Measurements from ENCODE around the gene KLRF1. TPM values are rescaled to one million over a fixed set of nuclear protein-coding genes. Genes with fewer than 3 reads are reported as not detected.
A peak's percentile ranks its signal among the peaks of the same experiment; 100 is the strongest.

KLRF1 gene
- total and polyA plus RNA-seq, 2 experiments from 2014 or later: 0.50 TPM; not detected in 1

DNA sequence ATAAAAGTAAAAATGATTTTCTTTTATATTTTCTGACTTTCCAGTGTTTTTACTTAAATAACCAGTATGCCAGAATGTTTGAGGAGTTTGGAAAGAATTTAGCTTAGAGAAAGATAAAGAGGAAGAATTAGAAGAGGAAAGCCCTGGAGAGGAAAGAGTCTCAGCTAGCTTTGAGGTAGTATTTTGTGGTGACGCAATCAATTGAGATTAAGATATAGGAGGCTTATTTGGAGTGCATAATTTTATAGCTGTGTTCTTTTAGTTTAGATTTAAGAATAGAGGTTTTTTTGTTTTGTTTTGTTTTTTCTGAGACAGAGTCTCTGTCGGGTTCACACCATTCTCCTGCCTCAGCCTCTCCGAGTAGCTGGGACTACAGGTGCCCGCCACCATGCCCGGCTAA is 23.8 kb downstream of the KLRF1 start (continued):
- TF ChIP-seq, protein P1, sequence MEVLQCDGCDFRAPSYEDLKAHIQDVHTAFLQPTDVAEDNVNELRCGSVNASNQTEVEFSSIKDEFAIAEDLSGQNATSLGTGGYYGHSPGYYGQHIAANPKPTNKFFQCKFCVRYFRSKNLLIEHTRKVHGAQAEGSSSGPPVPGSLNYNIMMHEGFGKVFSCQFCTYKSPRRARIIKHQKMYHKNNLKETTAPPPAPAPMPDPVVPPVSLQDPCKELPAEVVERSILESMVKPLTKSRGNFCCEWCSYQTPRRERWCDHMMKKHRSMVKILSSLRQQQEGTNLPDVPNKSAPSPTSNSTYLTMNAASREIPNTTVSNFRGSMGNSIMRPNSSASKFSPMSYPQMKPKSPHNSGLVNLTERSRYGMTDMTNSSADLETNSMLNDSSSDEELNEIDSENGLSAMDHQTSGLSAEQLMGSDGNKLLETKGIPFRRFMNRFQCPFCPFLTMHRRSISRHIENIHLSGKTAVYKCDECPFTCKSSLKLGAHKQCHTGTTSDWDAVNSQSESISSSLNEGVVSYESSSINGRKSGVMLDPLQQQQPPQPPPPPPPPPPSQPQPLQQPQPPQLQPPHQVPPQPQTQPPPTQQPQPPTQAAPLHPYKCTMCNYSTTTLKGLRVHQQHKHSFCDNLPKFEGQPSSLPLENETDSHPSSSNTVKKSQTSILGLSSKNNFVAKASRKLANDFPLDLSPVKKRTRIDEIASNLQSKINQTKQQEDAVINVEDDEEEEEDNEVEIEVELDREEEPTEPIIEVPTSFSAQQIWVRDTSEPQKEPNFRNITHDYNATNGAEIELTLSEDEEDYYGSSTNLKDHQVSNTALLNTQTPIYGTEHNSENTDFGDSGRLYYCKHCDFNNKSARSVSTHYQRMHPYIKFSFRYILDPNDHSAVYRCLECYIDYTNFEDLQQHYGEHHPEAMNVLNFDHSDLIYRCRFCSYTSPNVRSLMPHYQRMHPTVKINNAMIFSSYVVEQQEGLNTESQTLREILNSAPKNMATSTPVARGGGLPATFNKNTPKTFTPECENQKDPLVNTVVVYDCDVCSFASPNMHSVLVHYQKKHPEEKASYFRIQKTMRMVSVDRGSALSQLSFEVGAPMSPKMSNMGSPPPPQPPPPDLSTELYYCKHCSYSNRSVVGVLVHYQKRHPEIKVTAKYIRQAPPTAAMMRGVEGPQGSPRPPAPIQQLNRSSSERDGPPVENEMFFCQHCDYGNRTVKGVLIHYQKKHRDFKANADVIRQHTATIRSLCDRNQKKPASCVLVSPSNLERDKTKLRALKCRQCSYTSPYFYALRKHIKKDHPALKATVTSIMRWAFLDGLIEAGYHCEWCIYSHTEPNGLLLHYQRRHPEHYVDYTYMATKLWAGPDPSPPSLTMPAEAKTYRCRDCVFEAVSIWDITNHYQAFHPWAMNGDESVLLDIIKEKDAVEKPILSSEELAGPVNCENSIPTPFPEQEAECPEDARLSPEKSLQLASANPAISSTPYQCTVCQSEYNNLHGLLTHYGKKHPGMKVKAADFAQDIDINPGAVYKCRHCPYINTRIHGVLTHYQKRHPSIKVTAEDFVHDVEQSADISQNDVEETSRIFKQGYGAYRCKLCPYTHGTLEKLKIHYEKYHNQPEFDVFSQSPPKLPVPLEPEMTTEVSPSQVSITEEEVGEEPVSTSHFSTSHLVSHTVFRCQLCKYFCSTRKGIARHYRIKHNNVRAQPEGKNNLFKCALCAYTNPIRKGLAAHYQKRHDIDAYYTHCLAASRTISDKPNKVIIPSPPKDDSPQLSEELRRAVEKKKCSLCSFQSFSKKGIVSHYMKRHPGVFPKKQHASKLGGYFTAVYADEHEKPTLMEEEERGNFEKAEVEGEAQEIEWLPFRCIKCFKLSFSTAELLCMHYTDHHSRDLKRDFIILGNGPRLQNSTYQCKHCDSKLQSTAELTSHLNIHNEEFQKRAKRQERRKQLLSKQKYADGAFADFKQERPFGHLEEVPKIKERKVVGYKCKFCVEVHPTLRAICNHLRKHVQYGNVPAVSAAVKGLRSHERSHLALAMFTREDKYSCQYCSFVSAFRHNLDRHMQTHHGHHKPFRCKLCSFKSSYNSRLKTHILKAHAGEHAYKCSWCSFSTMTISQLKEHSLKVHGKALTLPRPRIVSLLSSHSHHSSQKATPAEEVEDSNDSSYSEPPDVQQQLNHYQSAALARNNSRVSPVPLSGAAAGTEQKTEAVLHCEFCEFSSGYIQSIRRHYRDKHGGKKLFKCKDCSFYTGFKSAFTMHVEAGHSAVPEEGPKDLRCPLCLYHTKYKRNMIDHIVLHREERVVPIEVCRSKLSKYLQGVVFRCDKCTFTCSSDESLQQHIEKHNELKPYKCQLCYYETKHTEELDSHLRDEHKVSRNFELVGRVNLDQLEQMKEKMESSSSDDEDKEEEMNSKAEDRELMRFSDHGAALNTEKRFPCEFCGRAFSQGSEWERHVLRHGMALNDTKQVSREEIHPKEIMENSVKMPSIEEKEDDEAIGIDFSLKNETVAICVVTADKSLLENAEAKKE (CRISPR knock-in tag; IDR thresholded peaks at IDR 0.05): no peak
- TF ChIP-seq CREB1 (CRISPR knock-in tag; IDR thresholded peaks at IDR 0.05; ENCODE audit: low read depth): no peak
- TF ChIP-seq, protein P2, sequence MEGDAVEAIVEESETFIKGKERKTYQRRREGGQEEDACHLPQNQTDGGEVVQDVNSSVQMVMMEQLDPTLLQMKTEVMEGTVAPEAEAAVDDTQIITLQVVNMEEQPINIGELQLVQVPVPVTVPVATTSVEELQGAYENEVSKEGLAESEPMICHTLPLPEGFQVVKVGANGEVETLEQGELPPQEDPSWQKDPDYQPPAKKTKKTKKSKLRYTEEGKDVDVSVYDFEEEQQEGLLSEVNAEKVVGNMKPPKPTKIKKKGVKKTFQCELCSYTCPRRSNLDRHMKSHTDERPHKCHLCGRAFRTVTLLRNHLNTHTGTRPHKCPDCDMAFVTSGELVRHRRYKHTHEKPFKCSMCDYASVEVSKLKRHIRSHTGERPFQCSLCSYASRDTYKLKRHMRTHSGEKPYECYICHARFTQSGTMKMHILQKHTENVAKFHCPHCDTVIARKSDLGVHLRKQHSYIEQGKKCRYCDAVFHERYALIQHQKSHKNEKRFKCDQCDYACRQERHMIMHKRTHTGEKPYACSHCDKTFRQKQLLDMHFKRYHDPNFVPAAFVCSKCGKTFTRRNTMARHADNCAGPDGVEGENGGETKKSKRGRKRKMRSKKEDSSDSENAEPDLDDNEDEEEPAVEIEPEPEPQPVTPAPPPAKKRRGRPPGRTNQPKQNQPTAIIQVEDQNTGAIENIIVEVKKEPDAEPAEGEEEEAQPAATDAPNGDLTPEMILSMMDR (conservative IDR thresholded peaks at IDR 0.05; ENCODE audit: low read depth in 2 of 2): no peak

DNA sequence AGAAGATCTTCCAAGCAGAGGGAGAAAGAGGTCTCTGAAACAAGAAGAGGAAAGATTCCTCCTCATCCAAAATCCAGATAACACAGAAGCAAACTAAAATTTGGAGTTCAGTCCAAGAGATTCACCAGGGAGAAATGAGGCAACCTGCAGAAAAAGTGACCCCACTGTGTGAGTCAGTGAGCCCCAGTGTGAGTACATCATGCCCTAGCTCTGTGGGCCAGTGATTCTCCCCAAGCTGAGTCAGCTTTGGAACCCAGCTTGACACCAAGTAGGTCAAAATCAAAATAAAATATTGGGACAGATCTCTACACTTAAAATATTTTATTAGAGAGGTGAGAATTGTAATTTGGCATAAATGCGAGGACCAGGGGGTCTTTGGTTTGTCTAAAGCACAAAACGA is 24.6 kb downstream of the KLRF1 start:
- TF ChIP-seq CREB1 (CRISPR knock-in tag; IDR thresholded peaks at IDR 0.05; ENCODE audit: low read depth): no peak
- no peak for TF ChIP-seq POLR2AphosphoS5 (IDR thresholded peaks at IDR 0.05; ENCODE audit: low read depth)
- TF ChIP-seq, protein P3, sequence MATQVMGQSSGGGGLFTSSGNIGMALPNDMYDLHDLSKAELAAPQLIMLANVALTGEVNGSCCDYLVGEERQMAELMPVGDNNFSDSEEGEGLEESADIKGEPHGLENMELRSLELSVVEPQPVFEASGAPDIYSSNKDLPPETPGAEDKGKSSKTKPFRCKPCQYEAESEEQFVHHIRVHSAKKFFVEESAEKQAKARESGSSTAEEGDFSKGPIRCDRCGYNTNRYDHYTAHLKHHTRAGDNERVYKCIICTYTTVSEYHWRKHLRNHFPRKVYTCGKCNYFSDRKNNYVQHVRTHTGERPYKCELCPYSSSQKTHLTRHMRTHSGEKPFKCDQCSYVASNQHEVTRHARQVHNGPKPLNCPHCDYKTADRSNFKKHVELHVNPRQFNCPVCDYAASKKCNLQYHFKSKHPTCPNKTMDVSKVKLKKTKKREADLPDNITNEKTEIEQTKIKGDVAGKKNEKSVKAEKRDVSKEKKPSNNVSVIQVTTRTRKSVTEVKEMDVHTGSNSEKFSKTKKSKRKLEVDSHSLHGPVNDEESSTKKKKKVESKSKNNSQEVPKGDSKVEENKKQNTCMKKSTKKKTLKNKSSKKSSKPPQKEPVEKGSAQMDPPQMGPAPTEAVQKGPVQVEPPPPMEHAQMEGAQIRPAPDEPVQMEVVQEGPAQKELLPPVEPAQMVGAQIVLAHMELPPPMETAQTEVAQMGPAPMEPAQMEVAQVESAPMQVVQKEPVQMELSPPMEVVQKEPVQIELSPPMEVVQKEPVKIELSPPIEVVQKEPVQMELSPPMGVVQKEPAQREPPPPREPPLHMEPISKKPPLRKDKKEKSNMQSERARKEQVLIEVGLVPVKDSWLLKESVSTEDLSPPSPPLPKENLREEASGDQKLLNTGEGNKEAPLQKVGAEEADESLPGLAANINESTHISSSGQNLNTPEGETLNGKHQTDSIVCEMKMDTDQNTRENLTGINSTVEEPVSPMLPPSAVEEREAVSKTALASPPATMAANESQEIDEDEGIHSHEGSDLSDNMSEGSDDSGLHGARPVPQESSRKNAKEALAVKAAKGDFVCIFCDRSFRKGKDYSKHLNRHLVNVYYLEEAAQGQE (IDR thresholded peaks at IDR 0.05; ENCODE audit: unreplicated experiment): no peak
- H3K27me3 Mint-ChIP-seq (ENCODE audit: insufficient read depth, low read depth, poor library complexity): peaks cover 2% of the 10 kb centered on the region
- Histone ChIP-seq H3K9me2 (ENCODE audit: insufficient read depth) (peaks cover 15% of the 10 kb centered on the region; the same call in 1 of the 2 replicates), H3K36me3 (ENCODE audit: insufficient read depth) (no peaks in the 10 kb centered on the region), H3K4me1 (ENCODE audit: insufficient read depth) (peaks cover 9% of the 10 kb centered on the region; the same call in 1 of the 2 replicates), H3F3A (replicated peaks; ENCODE audit: low read depth) (no peaks in the 10 kb centered on the region), H3K27me3 (ENCODE audit: insufficient read depth) (no peaks in the 10 kb centered on the region), H3K79me2 (replicated peaks; ENCODE audit: insufficient read depth) (no peaks in the 10 kb centered on the region), H3K27ac (ENCODE audit: low read depth) (no peak overlapping the region), H2AFZ (peak overlapping the region; percentile 70), H3K4me3 (no peak overlapping the region), H4K20me1 (replicated peaks; ENCODE audit: insufficient read depth) (no peaks in the 10 kb centered on the region), H3K4me2 (no peak overlapping the region)
- DNase-seq (ENCODE audit: low spot score): no peak
- H3K27ac Mint-ChIP-seq: no peak overlapping the region
- H3K36me3 Mint-ChIP-seq (ENCODE audit: low read depth): no peaks in the 10 kb centered on the region
- H3K4me3 Mint-ChIP-seq: no peak overlapping the region
- H3K4me1 Mint-ChIP-seq: peaks cover 28% of the 10 kb centered on the region
- peak; percentile 40; the same call in 2 of the 3 replicates for ATAC-seq
- no peaks in the 10 kb centered on the region for H3K9me3 Mint-ChIP-seq

Data from GM23338 (cell line).